Gastroesophageal sphincter (tissue), 4 donors: Measurements from ENCODE around the gene KRTAP9-1. TPM values are rescaled to one million over a fixed set of nuclear protein-coding genes. Genes with fewer than 3 reads are reported as not detected.

ENCODE experiments used
- ATAC-seq: fragments of 150-250 bp; one replicate; pipeline ENCODE4 v1.9.1; 2016; ENCODE audit warnings: mild to moderate bottlenecking, moderate library complexity
- H3K27ac ChIP-seq, 4 donors: fragments of 200-600 bp; sonication (generic) in 3 of 4; 1 replicate in 3 of 4; 2 replicates in 1 of 4; pipeline ENCODE4 v1.5.1; 2016 to 2019
- H3K27me3 ChIP-seq: fragments of 200-600 bp; sonication (generic); one replicate; pipeline ENCODE4 v1.5.1; 2019
- H3K36me3 ChIP-seq, 2 donors: fragments of 200-600 bp; sonication (generic); one replicate each; pipeline ENCODE4 v1.5.1; 2019; ENCODE audit warnings: control low read depth in 1 of 2
- H3K4me1 ChIP-seq, 3 donors: fragments of 200-600 bp; sonication (generic); 1 replicate in 2 of 3; 2 replicates in 1 of 3; pipeline ENCODE4 v1.5.1; 2016 to 2019; ENCODE audit warnings: control low read depth in 2 of 3
- H3K4me3 ChIP-seq, 2 donors: fragments of 200-600 bp; sonication (generic); one replicate each; pipeline ENCODE4 v1.5.1; 2019; ENCODE audit warnings: mild to moderate bottlenecking in 1 of 2, moderate library complexity in 1 of 2
- H3K9me3 ChIP-seq, 3 donors: fragments of 200-600 bp; sonication (generic); one replicate each; pipeline ENCODE4 v1.5.1; 2017 to 2019; ENCODE audit warnings: control low read depth in 2 of 3
- CTCF ChIP-seq, 4 experiments: fragments of 200-600 bp in 2 of 4; fragments of 450-650 bp in 2 of 4; sonication (generic) in 1 of 4; IDR thresholded peaks; one replicate each; pipeline ENCODE4 v1.5.1; 2017 to 2019; ENCODE audit warnings: antibody characterized with exemption in 4 of 4, mild to moderate bottlenecking in 2 of 4, moderate library complexity in 2 of 4
- EP300 ChIP-seq: sonication (generic); formaldehyde crosslinking; IDR thresholded peaks from one replicate; pipeline ENCODE4 v1.6.1; 2017; ENCODE audit warnings: antibody characterized with exemption, mild to moderate bottlenecking
- POLR2A ChIP-seq, 2 donors: fragments of 450-650 bp; IDR thresholded peaks; one replicate each; pipeline ENCODE4 v1.6.1; 2017; ENCODE audit warnings: antibody characterized with exemption in 2 of 2, mild to moderate bottlenecking in 2 of 2, moderate library complexity in 1 of 2
- POLR2AphosphoS5 ChIP-seq: sonication (generic); formaldehyde crosslinking; IDR thresholded peaks from one replicate; pipeline ENCODE4 v1.6.1; 2017; ENCODE audit warnings: antibody characterized with exemption
- WGBS, 2 donors: methylation state at CpG; one replicate each; pipeline ENCODE4 v1.1.5; 2018; ENCODE audit warnings: low coverage in 1 of 2; 5-methylcytosine and 5-hydroxymethylcytosine counted together
- total RNA-seq, 4 donors: library from RNA; depleted of rRNA; stranded (reverse); fragments of >200 nt; gene quantifications; one replicate each; pipeline ENCODE4 v1.1.0, GENCODE V29; 2016

The KRTAP9-1 gene
- total RNA-seq, 4 donors from 2014 or later, result not detected

- H3K27me3 ChIP-seq, result peaks cover 22% of the 10 kb centered on the region
- ATAC-seq, result no peak
- no peak within 1 kb of the TSS for H3K27ac ChIP-seq
- no peaks in the 10 kb centered on the region for H3K9me3 ChIP-seq
- H3K4me1 ChIP-seq, result no peaks in the 10 kb centered on the region
- H3K36me3 ChIP-seq, result no peaks in the 10 kb centered on the region
- TF ChIP-seq EP300 (no peak), POLR2AphosphoS5 (no peak), CTCF (IDR thresholded peaks at IDR 0.05) (no peak), POLR2A (IDR thresholded peaks at IDR 0.05) (no peak)
- H3K4me3 ChIP-seq, result no peak within 1 kb of the TSS
- WGBS, 2 donors, result 0 to 23% methylated on average over 1 to 3 of the region's 9 CpGs
Observed at GRCh38 chr17:41184480-41184961, 5.2 kb upstream of the KRTAP9-1 start, which contains the start of gene KRTAP4-1. KRTAP4-1 (minus strand) TSS chr17:41184911; CDS start chr17:41184854, 57 bp downstream.

GRCh38 chr17:41185001-41185400 is 4.7 kb upstream of the KRTAP9-1 start:
- no peaks in the 10 kb centered on the region for H3K4me1 ChIP-seq
- no peak overlapping the region for H3K4me3 ChIP-seq
- no peak for ATAC-seq
- peaks cover 27% of the 10 kb centered on the region for H3K27me3 ChIP-seq
- no peaks in the 10 kb centered on the region for H3K36me3 ChIP-seq
- H3K9me3 ChIP-seq, result no peaks in the 10 kb centered on the region
- no peak overlapping the region for H3K27ac ChIP-seq
- WGBS, 2 donors, result 24% methylated on average over 1 of the region's 1 CpG; no CpG with 5 or more reads in 1 of the 2 donors
- TF ChIP-seq POLR2A (IDR thresholded peaks at IDR 0.05) (no peak), CTCF (IDR thresholded peaks at IDR 0.05) (no peak), EP300 (no peak), POLR2AphosphoS5 (no peak)

- Histone ChIP-seq H3K27me3 (peaks cover 32% of the 10 kb centered on the region), H3K36me3 (no peaks in the 10 kb centered on the region), H3K4me1 (no peaks in the 10 kb centered on the region), H3K27ac (no peak overlapping the region), H3K9me3 (no peaks in the 10 kb centered on the region), H3K4me3 (no peak overlapping the region)
- TF ChIP-seq POLR2AphosphoS5 (no peak), CTCF (IDR thresholded peaks at IDR 0.05) (no peak), EP300 (no peak), POLR2A (IDR thresholded peaks at IDR 0.05) (no peak)
- ATAC-seq, result no peak
- WGBS, 2 donors, result 90% methylated on average over 2 of the region's 2 CpGs; no CpG with 5 or more reads in 1 of the 2 donors
Observed at GRCh38 chr17:41186872-41187271, 2.8 kb upstream of the KRTAP9-1 start.

GRCh38 chr17:41190328-41190727 is 641 bp downstream of the KRTAP9-1 start:
- Histone ChIP-seq H3K27me3 (peaks cover 20% of the 10 kb centered on the region), H3K36me3 (no peaks in the 10 kb centered on the region), H3K9me3 (no peaks in the 10 kb centered on the region), H3K27ac (no peak overlapping the region), H3K4me1 (no peaks in the 10 kb centered on the region), H3K4me3 (no peak overlapping the region)
- 75 to 88% methylated on average over 1 to 2 of the region's 3 CpGs for WGBS, 2 donors
- ATAC-seq, result no peak
- TF ChIP-seq CTCF (IDR thresholded peaks at IDR 0.05) (no peak), POLR2AphosphoS5 (no peak), POLR2A (IDR thresholded peaks at IDR 0.05) (no peak), EP300 (no peak)

- WGBS, 2 donors, result 31 to 55% methylated on average over 1 of the region's 1 CpG
- no peak for ATAC-seq
- no peaks in the 10 kb centered on the region for H3K36me3 ChIP-seq
- no peaks in the 10 kb centered on the region for H3K27me3 ChIP-seq
- no peaks in the 10 kb centered on the region for H3K4me1 ChIP-seq
- TF ChIP-seq EP300 (no peak), CTCF (IDR thresholded peaks at IDR 0.05) (no peak), POLR2AphosphoS5 (no peak), POLR2A (IDR thresholded peaks at IDR 0.05) (no peak)
- H3K4me3 ChIP-seq, result no peak overlapping the region
- H3K27ac ChIP-seq, result no peak overlapping the region
- H3K9me3 ChIP-seq, result peaks cover 0 to 12% (median 0%) of the 10 kb centered on the region in 3 donors
Observed at GRCh38 chr17:41196068-41196467, 6.4 kb downstream of the KRTAP9-1 start.
